ENCODE measurements around the gene FOXD3.

- no peak for TF ChIP-seq CTCF (IDR thresholded peaks at IDR 0.05)
- no peak for TF ChIP-seq POLR2A (IDR thresholded peaks at IDR 0.05)
- TF ChIP-seq EP300 (IDR thresholded peaks at IDR 0.05): no peak
- TF ChIP-seq POLR2AphosphoS5 (IDR thresholded peaks at IDR 0.05): no peak
Measured at GRCh38 chr1:63322944-63323864, 837 bp downstream of the FOXD3 start.

All from stomach (tissue), 4 donors.